ENCODE measurements around the gene PLD4.

Gene PLD4

GRCh38 chr14:104923640-104924420 is 849 bp upstream of the PLD4 start:
- TF ChIP-seq CTCF (IDR thresholded peaks at IDR 0.05; ENCODE audit: extremely low read depth, missing control alignments), result no peak
- DNase-seq (ENCODE audit: low spot score), result peak; percentile 6

GRCh38 chr14:104925214-104925854 is 655 bp downstream of the PLD4 start:
- DNase-seq (ENCODE audit: low spot score), result no peak
- TF ChIP-seq CTCF (IDR thresholded peaks at IDR 0.05; ENCODE audit: extremely low read depth, missing control alignments), result no peak

- peak; percentile 20 for DNase-seq (ENCODE audit: low spot score)
- no peak for TF ChIP-seq CTCF (IDR thresholded peaks at IDR 0.05; ENCODE audit: extremely low read depth, missing control alignments)
These were observed 1.4 kb downstream of the PLD4 start for GRCh38 chr14:104925855-104926609.

GRCh38 chr14:104926619-104927431 is 2.1 kb downstream of the PLD4 start:
- DNase-seq (ENCODE audit: low spot score), result peak; percentile 93
- TF ChIP-seq CTCF (IDR thresholded peaks at IDR 0.05; ENCODE audit: extremely low read depth, missing control alignments), result no peak

GRCh38 chr14:104927432-104927816 is 2.7 kb downstream of the PLD4 start:
- TF ChIP-seq CTCF (IDR thresholded peaks at IDR 0.05; ENCODE audit: extremely low read depth, missing control alignments), result no peak
- peak; percentile 7 for DNase-seq (ENCODE audit: low spot score)

- DNase-seq (ENCODE audit: low spot score), result peak; percentile 16
- TF ChIP-seq CTCF (IDR thresholded peaks at IDR 0.05; ENCODE audit: extremely low read depth, missing control alignments), result no peak
These were observed 3.2 kb downstream of the PLD4 start for GRCh38 chr14:104927901-104928300.

Data from GM20000 (cell line).